Astrocyte (in vitro differentiated cells and primary cell): ENCODE measurements around the gene PAX5. TPM values are rescaled to one million over a fixed set of nuclear protein-coding genes. Genes with fewer than 3 reads are reported as not detected.

Experiments used
- DNase-seq: peaks from one replicate; pipeline ENCODE4 v3.0.0-alpha.2; 2010; ENCODE audit warnings: low read depth
- FAIRE-seq: peaks from 2 replicates; lab custom pipeline; 2011; peaks lifted over from hg19 to GRCh38; lab: Jason Lieb, UNC
- H2AFZ ChIP-seq: 2 replicates; pipeline ENCODE4 v1.6.0; 2012; ENCODE audit warnings: low read depth, low read length, inconsistent platforms
- H3K27ac ChIP-seq: 2 replicates; pipeline ENCODE4 v1.5.1; 2011; ENCODE audit warnings: low read depth, low read length, inconsistent platforms
- H3K27me3 ChIP-seq: 2 replicates; pipeline ENCODE4 v1.6.0; 2011; ENCODE audit warnings: low read length, inconsistent platforms; ENCODE audit not compliant: insufficient read depth
- H3K36me3 ChIP-seq: 2 replicates; pipeline ENCODE4 v1.5.1; 2011; ENCODE audit warnings: low read length, inconsistent platforms; ENCODE audit not compliant: insufficient read depth
- H3K4me1 ChIP-seq: 2 replicates; pipeline ENCODE4 v1.5.1; 2011; ENCODE audit warnings: low read length, inconsistent platforms; ENCODE audit not compliant: insufficient read depth
- H3K4me2 ChIP-seq: 2 replicates; pipeline ENCODE4 v1.6.0; 2012; ENCODE audit warnings: low read length, inconsistent platforms
- H3K4me3 ChIP-seq: 2 replicates; pipeline ENCODE4 v1.5.1; 2011; ENCODE audit warnings: low read depth, mild to moderate bottlenecking, low read length, inconsistent platforms; ENCODE audit not compliant: insufficient read depth
- H3K79me2 ChIP-seq: 2 replicates; pipeline ENCODE4 v1.6.0; 2012; ENCODE audit warnings: mild to moderate bottlenecking, low read length, inconsistent platforms; ENCODE audit not compliant: insufficient read depth
- H3K9ac ChIP-seq: 2 replicates; pipeline ENCODE4 v1.6.0; 2012; ENCODE audit warnings: mild to moderate bottlenecking, low read length, inconsistent platforms
- H3K9me3 ChIP-seq: 2 replicates; pipeline ENCODE4 v1.5.1; 2012; ENCODE audit warnings: low read depth, mild to moderate bottlenecking, low read length, inconsistent platforms; ENCODE audit not compliant: insufficient read depth
- H4K20me1 ChIP-seq: 2 replicates; pipeline ENCODE4 v1.6.0; 2012; ENCODE audit warnings: low read length, inconsistent platforms; ENCODE audit not compliant: insufficient read depth
- H3K27ac Mint-ChIP-seq: one replicate; pipeline ENCODE4 v1.8.0; 2021; ENCODE audit warnings: mild to moderate bottlenecking, mixed read lengths; ENCODE audit not compliant: unreplicated experiment
- H3K27me3 Mint-ChIP-seq: one replicate; pipeline ENCODE4 v1.8.0; 2021; ENCODE audit warnings: low read depth, mixed read lengths; ENCODE audit not compliant: unreplicated experiment
- H3K36me3 Mint-ChIP-seq: one replicate; pipeline ENCODE4 v1.8.0; 2021; ENCODE audit warnings: low read depth, mixed read lengths; ENCODE audit not compliant: unreplicated experiment
- H3K4me1 Mint-ChIP-seq: one replicate; pipeline ENCODE4 v1.8.0; 2021; ENCODE audit warnings: low read depth, mixed read lengths; ENCODE audit not compliant: unreplicated experiment
- H3K4me3 Mint-ChIP-seq: one replicate; pipeline ENCODE4 v1.8.0; 2021; ENCODE audit warnings: mild to moderate bottlenecking, moderate library complexity, mixed read lengths; ENCODE audit not compliant: unreplicated experiment
- H3K9me3 Mint-ChIP-seq: one replicate; pipeline ENCODE4 v1.8.0; 2021; ENCODE audit warnings: mild to moderate bottlenecking, mixed read lengths; ENCODE audit not compliant: unreplicated experiment
- EZH2 ChIP-seq: IDR thresholded peaks from 2 replicates; pipeline ENCODE4 v1.6.1; 2012; ENCODE audit warnings: mild to moderate bottlenecking, low read length, inconsistent platforms; ENCODE audit not compliant: insufficient read depth
- total RNA-seq: library from RNA; stranded (reverse); gene quantifications from 2 replicates; pipeline ENCODE4 v1.2.1, GENCODE V29; 2021
- TF ChIP-seq, protein P1 (sequence below): IDR thresholded peaks from 2 replicates; pipeline ENCODE4 v1.5.1; 2011; ENCODE audit warnings: low read depth, mild to moderate bottlenecking, inconsistent platforms, low read length, moderate library complexity; ENCODE audit not compliant: insufficient read depth

PAX5 gene
- total RNA-seq, 1 donor from 2014 or later: not detected

- no peak overlapping the region for H3K4me3 Mint-ChIP-seq
- H3K4me3 ChIP-seq: no peak overlapping the region
- no peaks in the 10 kb centered on the region for H3K9me3 ChIP-seq
- TF ChIP-seq EZH2: no peak
- TF ChIP-seq, protein P1, sequence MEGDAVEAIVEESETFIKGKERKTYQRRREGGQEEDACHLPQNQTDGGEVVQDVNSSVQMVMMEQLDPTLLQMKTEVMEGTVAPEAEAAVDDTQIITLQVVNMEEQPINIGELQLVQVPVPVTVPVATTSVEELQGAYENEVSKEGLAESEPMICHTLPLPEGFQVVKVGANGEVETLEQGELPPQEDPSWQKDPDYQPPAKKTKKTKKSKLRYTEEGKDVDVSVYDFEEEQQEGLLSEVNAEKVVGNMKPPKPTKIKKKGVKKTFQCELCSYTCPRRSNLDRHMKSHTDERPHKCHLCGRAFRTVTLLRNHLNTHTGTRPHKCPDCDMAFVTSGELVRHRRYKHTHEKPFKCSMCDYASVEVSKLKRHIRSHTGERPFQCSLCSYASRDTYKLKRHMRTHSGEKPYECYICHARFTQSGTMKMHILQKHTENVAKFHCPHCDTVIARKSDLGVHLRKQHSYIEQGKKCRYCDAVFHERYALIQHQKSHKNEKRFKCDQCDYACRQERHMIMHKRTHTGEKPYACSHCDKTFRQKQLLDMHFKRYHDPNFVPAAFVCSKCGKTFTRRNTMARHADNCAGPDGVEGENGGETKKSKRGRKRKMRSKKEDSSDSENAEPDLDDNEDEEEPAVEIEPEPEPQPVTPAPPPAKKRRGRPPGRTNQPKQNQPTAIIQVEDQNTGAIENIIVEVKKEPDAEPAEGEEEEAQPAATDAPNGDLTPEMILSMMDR: no peak
- H3K4me1 Mint-ChIP-seq: no peaks in the 10 kb centered on the region
- H3K79me2 ChIP-seq: no peaks in the 10 kb centered on the region
- no peak for DNase-seq
- H3K27me3 Mint-ChIP-seq: peaks cover 62% of the 10 kb centered on the region
- peaks cover 2% of the 10 kb centered on the region for H3K9me3 Mint-ChIP-seq
- no peak overlapping the region for H2AFZ ChIP-seq
- FAIRE-seq: no peak
- no peak overlapping the region for H3K27ac ChIP-seq
- no peak overlapping the region for H3K27ac Mint-ChIP-seq
- H3K9ac ChIP-seq: no peak overlapping the region
- no peak overlapping the region for H3K4me2 ChIP-seq
- peaks cover 32% of the 10 kb centered on the region for H3K27me3 ChIP-seq
- no peaks in the 10 kb centered on the region for H3K4me1 ChIP-seq
- H4K20me1 ChIP-seq: no peaks in the 10 kb centered on the region
- no peaks in the 10 kb centered on the region for H3K36me3 ChIP-seq
- no peaks in the 10 kb centered on the region for H3K36me3 Mint-ChIP-seq
These were observed 208.9 kb downstream of the PAX5 start for GRCh38 chr9:36825179-36825578.

- H3K9me3 Mint-ChIP-seq: peaks cover 2% of the 10 kb centered on the region
- H3K27me3 Mint-ChIP-seq: peaks cover 59% of the 10 kb centered on the region
- no peaks in the 10 kb centered on the region for H4K20me1 ChIP-seq
- DNase-seq (no peak), FAIRE-seq (no peak)
- peaks cover 35% of the 10 kb centered on the region for H3K27me3 ChIP-seq
- H3K36me3 ChIP-seq: no peaks in the 10 kb centered on the region
- H3K27ac ChIP-seq: no peak overlapping the region
- H3K4me3 Mint-ChIP-seq: no peak overlapping the region
- H3K4me3 ChIP-seq: no peak overlapping the region
- H3K36me3 Mint-ChIP-seq: no peaks in the 10 kb centered on the region
- no peaks in the 10 kb centered on the region for H3K4me1 ChIP-seq
- no peak overlapping the region for H3K4me2 ChIP-seq
- H3K9me3 ChIP-seq: no peaks in the 10 kb centered on the region
- H2AFZ ChIP-seq: no peak overlapping the region
- no peaks in the 10 kb centered on the region for H3K79me2 ChIP-seq
- H3K9ac ChIP-seq: no peak overlapping the region
- TF ChIP-seq, protein P1: no peak
- TF ChIP-seq EZH2: no peak
- H3K4me1 Mint-ChIP-seq: no peaks in the 10 kb centered on the region
- no peak overlapping the region for H3K27ac Mint-ChIP-seq
These were observed 210.1 kb downstream of the PAX5 start for GRCh38 chr9:36823934-36824333.

GRCh38 chr9:36823466-36823865 is 210.6 kb downstream of the PAX5 start:
- H3K27me3 ChIP-seq: peaks cover 35% of the 10 kb centered on the region
- H2AFZ ChIP-seq: no peak overlapping the region
- TF ChIP-seq, protein P1: no peak
- TF ChIP-seq EZH2: no peak
- no peak overlapping the region for H3K27ac Mint-ChIP-seq
- no peak overlapping the region for H3K4me2 ChIP-seq
- H3K27ac ChIP-seq: no peak overlapping the region
- no peak overlapping the region for H3K4me3 Mint-ChIP-seq
- FAIRE-seq (no peak), DNase-seq (no peak)
- no peaks in the 10 kb centered on the region for H3K9me3 ChIP-seq
- H3K4me3 ChIP-seq: no peak overlapping the region
- H4K20me1 ChIP-seq: no peaks in the 10 kb centered on the region
- H3K79me2 ChIP-seq: no peaks in the 10 kb centered on the region
- peaks cover 2% of the 10 kb centered on the region for H3K9me3 Mint-ChIP-seq
- no peaks in the 10 kb centered on the region for H3K36me3 ChIP-seq
- peaks cover 62% of the 10 kb centered on the region for H3K27me3 Mint-ChIP-seq
- H3K4me1 ChIP-seq: no peaks in the 10 kb centered on the region
- H3K9ac ChIP-seq: no peak overlapping the region
- no peaks in the 10 kb centered on the region for H3K4me1 Mint-ChIP-seq
- H3K36me3 Mint-ChIP-seq: no peaks in the 10 kb centered on the region
